ENCODE measurements around the gene FOSL1.

The FOSL1 gene

GRCh38 chr11:65942531-65942930, 42.3 kb upstream of the FOSL1 start:
- TF ChIP-seq GABPA (IDR thresholded peaks at IDR 0.05; ENCODE audit: low read depth) (no peak), POLR2AphosphoS5 (IDR thresholded peaks at IDR 0.05; ENCODE audit: low read depth) (no peak), SPI1 (IDR thresholded peaks at IDR 0.05; ENCODE audit: borderline replicate concordance, low read depth) (no peak), REST (IDR thresholded peaks at IDR 0.05; ENCODE audit: insufficient replicate concordance, low read depth) (no peak)
- TF ChIP-seq, protein P1, sequence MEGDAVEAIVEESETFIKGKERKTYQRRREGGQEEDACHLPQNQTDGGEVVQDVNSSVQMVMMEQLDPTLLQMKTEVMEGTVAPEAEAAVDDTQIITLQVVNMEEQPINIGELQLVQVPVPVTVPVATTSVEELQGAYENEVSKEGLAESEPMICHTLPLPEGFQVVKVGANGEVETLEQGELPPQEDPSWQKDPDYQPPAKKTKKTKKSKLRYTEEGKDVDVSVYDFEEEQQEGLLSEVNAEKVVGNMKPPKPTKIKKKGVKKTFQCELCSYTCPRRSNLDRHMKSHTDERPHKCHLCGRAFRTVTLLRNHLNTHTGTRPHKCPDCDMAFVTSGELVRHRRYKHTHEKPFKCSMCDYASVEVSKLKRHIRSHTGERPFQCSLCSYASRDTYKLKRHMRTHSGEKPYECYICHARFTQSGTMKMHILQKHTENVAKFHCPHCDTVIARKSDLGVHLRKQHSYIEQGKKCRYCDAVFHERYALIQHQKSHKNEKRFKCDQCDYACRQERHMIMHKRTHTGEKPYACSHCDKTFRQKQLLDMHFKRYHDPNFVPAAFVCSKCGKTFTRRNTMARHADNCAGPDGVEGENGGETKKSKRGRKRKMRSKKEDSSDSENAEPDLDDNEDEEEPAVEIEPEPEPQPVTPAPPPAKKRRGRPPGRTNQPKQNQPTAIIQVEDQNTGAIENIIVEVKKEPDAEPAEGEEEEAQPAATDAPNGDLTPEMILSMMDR (IDR thresholded peaks at IDR 0.05; ENCODE audit: insufficient read depth, low read length) = no peak
- Histone ChIP-seq H3K27ac (replicated peaks) (no peak overlapping the region), H3K4me3 (replicated peaks; ENCODE audit: insufficient read depth, low read length) (no peak overlapping the region), H3K27me3 (ENCODE audit: insufficient read depth, poor library complexity, severe bottlenecking) (no peaks in the 10 kb centered on the region)
- no peak for DNase-seq (ENCODE audit: low read depth in 1 of 2, low spot score in 1 of 2)

GRCh38 chr11:65941720-65942310, 41.6 kb upstream of the FOSL1 start:
- peak overlapping the region; percentile 82 for H3K27ac ChIP-seq (replicated peaks)
- TF ChIP-seq SPI1 (IDR thresholded peaks at IDR 0.05; ENCODE audit: borderline replicate concordance, low read depth) (no peak), REST (IDR thresholded peaks at IDR 0.05; ENCODE audit: insufficient replicate concordance, low read depth) (no peak), GABPA (IDR thresholded peaks at IDR 0.05; ENCODE audit: low read depth) (no peak), POLR2AphosphoS5 (IDR thresholded peaks at IDR 0.05; ENCODE audit: low read depth) (no peak)
- TF ChIP-seq, protein P1 (IDR thresholded peaks at IDR 0.05; ENCODE audit: insufficient read depth, low read length) = no peak
- no peak overlapping the region for H3K4me3 ChIP-seq (replicated peaks; ENCODE audit: insufficient read depth, low read length)
- no peaks in the 10 kb centered on the region for H3K27me3 ChIP-seq (ENCODE audit: insufficient read depth, poor library complexity, severe bottlenecking)
- DNase-seq (ENCODE audit: low read depth in 1 of 2, low spot score in 1 of 2) = no peak

DNA sequence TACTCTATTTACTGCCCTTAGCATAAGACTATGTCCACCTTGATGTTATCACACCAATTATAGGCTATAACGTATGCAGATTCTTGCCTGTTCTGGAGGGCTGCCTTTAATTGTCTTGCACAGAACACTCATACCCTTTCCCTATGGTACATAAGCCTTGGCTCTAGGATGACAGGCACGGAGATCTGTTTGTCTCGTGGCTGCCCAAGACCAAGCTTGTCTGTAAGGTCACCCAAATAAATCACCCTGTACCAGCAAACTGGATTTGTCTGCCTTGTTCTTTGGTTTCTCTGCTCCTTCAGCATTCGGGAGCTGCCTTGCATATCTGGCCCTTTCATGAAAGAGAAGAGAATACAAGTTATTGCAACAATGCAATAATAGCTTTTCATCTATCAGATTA, 37.6 kb upstream of the FOSL1 start:
- Histone ChIP-seq H3K27ac (replicated peaks) (no peak overlapping the region), H3K27me3 (ENCODE audit: insufficient read depth, poor library complexity, severe bottlenecking) (no peaks in the 10 kb centered on the region), H3K4me3 (replicated peaks; ENCODE audit: insufficient read depth, low read length) (no peak overlapping the region)
- TF ChIP-seq SPI1 (IDR thresholded peaks at IDR 0.05; ENCODE audit: borderline replicate concordance, low read depth) (no peak), GABPA (IDR thresholded peaks at IDR 0.05; ENCODE audit: low read depth) (no peak), POLR2AphosphoS5 (IDR thresholded peaks at IDR 0.05; ENCODE audit: low read depth) (no peak), REST (IDR thresholded peaks at IDR 0.05; ENCODE audit: insufficient replicate concordance, low read depth) (no peak)
- TF ChIP-seq, protein P1 (IDR thresholded peaks at IDR 0.05; ENCODE audit: insufficient read depth, low read length) = no peak
- DNase-seq (ENCODE audit: low read depth in 1 of 2, low spot score in 1 of 2) = no peak
